HFFc6 (cell line): ENCODE data around the gene PDXDC1. TPM values are rescaled to one million over a fixed set of nuclear protein-coding genes. Genes with fewer than 3 reads are reported as not detected.
"Not testable (repeated sequence)": the region's sequence is repeated elsewhere in the genome, so short reads cannot be mapped to it uniquely, and the experiment has no call there.

Experiments used
- DNase-seq: peaks from one replicate; pipeline ENCODE4 v3.0.0-alpha.2; 2018
- H3K27ac Mint-ChIP-seq: 2 replicates; pipeline ENCODE4 v1.8.0; 2020; ENCODE audit warnings: mild to moderate bottlenecking, mixed read lengths
- H3K27me3 Mint-ChIP-seq: 2 replicates; pipeline ENCODE4 v1.8.0; 2021; ENCODE audit warnings: mild to moderate bottlenecking, moderate library complexity, mixed read lengths; ENCODE audit not compliant: insufficient read depth
- H3K36me3 Mint-ChIP-seq: 2 replicates; pipeline ENCODE4 v1.8.0; 2021; ENCODE audit warnings: low read depth, mixed read lengths
- H3K4me1 Mint-ChIP-seq: 2 replicates; pipeline ENCODE4 v1.8.0; 2020; ENCODE audit warnings: low read depth, mixed read lengths
- H3K4me3 Mint-ChIP-seq: 2 replicates; pipeline ENCODE4 v1.8.0; 2020; ENCODE audit warnings: mild to moderate bottlenecking, moderate library complexity, mixed read lengths
- H3K9me3 Mint-ChIP-seq: 2 replicates; pipeline ENCODE4 v1.8.0; 2020; ENCODE audit warnings: mild to moderate bottlenecking, mixed read lengths
- total RNA-seq, 6 experiments: library from RNA; stranded (reverse); fragmentation: NEBNext Ultra II Directional; extraction: Animal tissue kit (Norgen Biotek cat#: 25700); gene quantifications; 2 replicates in 1 of 6; 3 replicates in 5 of 6; pipeline ENCODE4 v1.2.3, GENCODE V29; 2021

PDXDC1 gene
- total RNA-seq, 6 experiments from 2014 or later, result 78.8 to 88.3 (median 82.0) TPM

GRCh38 chr16:15154005-15154404 is 179.2 kb downstream of the PDXDC1 start:
- not testable (repeated sequence) for H3K4me1 Mint-ChIP-seq, H3K27ac Mint-ChIP-seq, DNase-seq, H3K36me3 Mint-ChIP-seq, H3K9me3 Mint-ChIP-seq, H3K27me3 Mint-ChIP-seq
- peak overlapping the region; percentile 82 for H3K4me3 Mint-ChIP-seq

- H3K27ac Mint-ChIP-seq, result peak overlapping the region; percentile 61; the same call in 1 of the 2 replicates
- not testable (repeated sequence) for H3K4me1 Mint-ChIP-seq, H3K27me3 Mint-ChIP-seq, H3K9me3 Mint-ChIP-seq, H3K36me3 Mint-ChIP-seq
- DNase-seq, result peak; percentile 89
- peak overlapping the region; percentile 82 for H3K4me3 Mint-ChIP-seq
Measured at GRCh38 chr16:15154650-15155562, 180.1 kb downstream of the PDXDC1 start.

GRCh38 chr16:15157644-15158043 is 182.8 kb downstream of the PDXDC1 start:
- not testable (repeated sequence) for DNase-seq, H3K36me3 Mint-ChIP-seq, H3K9me3 Mint-ChIP-seq, H3K27me3 Mint-ChIP-seq, H3K4me1 Mint-ChIP-seq, H3K4me3 Mint-ChIP-seq, H3K27ac Mint-ChIP-seq

- not testable (repeated sequence) for H3K27ac Mint-ChIP-seq, H3K36me3 Mint-ChIP-seq, DNase-seq, H3K4me3 Mint-ChIP-seq, H3K27me3 Mint-ChIP-seq, H3K4me1 Mint-ChIP-seq, H3K9me3 Mint-ChIP-seq
Measured at GRCh38 chr16:15159671-15160070, 184.8 kb downstream of the PDXDC1 start.

- DNase-seq, H3K27me3 Mint-ChIP-seq, H3K4me1 Mint-ChIP-seq, H3K4me3 Mint-ChIP-seq, H3K36me3 Mint-ChIP-seq, H3K9me3 Mint-ChIP-seq, H3K27ac Mint-ChIP-seq: not testable (repeated sequence)
Measured at GRCh38 chr16:15160571-15160970, 185.7 kb downstream of the PDXDC1 start.

GRCh38 chr16:15163055-15163454 is 188.2 kb downstream of the PDXDC1 start:
- not testable (repeated sequence) for H3K4me3 Mint-ChIP-seq, H3K4me1 Mint-ChIP-seq, DNase-seq, H3K9me3 Mint-ChIP-seq, H3K36me3 Mint-ChIP-seq, H3K27ac Mint-ChIP-seq
- peaks cover 14% of the 10 kb centered on the region for H3K27me3 Mint-ChIP-seq

GRCh38 chr16:15166177-15166576 is 191.4 kb downstream of the PDXDC1 start:
- H3K27ac Mint-ChIP-seq, H3K9me3 Mint-ChIP-seq, H3K36me3 Mint-ChIP-seq, H3K4me3 Mint-ChIP-seq, H3K4me1 Mint-ChIP-seq, DNase-seq: not testable (repeated sequence)
- H3K27me3 Mint-ChIP-seq, result peaks cover 14% of the 10 kb centered on the region

- not testable (repeated sequence) for DNase-seq, H3K9me3 Mint-ChIP-seq, H3K36me3 Mint-ChIP-seq, H3K27me3 Mint-ChIP-seq, H3K4me3 Mint-ChIP-seq, H3K4me1 Mint-ChIP-seq, H3K27ac Mint-ChIP-seq
Measured at GRCh38 chr16:15168303-15168702, 193.5 kb downstream of the PDXDC1 start.

- H3K36me3 Mint-ChIP-seq, DNase-seq, H3K9me3 Mint-ChIP-seq, H3K4me3 Mint-ChIP-seq, H3K27ac Mint-ChIP-seq, H3K4me1 Mint-ChIP-seq, H3K27me3 Mint-ChIP-seq: not testable (repeated sequence)
Measured at GRCh38 chr16:15168953-15169652, 194.3 kb downstream of the PDXDC1 start.

GRCh38 chr16:15179909-15180308 is 205.1 kb downstream of the PDXDC1 start:
- not testable (repeated sequence) for H3K4me1 Mint-ChIP-seq, H3K36me3 Mint-ChIP-seq, H3K27ac Mint-ChIP-seq, H3K4me3 Mint-ChIP-seq, DNase-seq, H3K27me3 Mint-ChIP-seq, H3K9me3 Mint-ChIP-seq

GRCh38 chr16:15180946-15181345 is 206.1 kb downstream of the PDXDC1 start:
- not testable (repeated sequence) for H3K4me3 Mint-ChIP-seq, H3K4me1 Mint-ChIP-seq, DNase-seq, H3K27ac Mint-ChIP-seq, H3K9me3 Mint-ChIP-seq, H3K27me3 Mint-ChIP-seq, H3K36me3 Mint-ChIP-seq

- not testable (repeated sequence) for H3K27ac Mint-ChIP-seq, DNase-seq, H3K4me1 Mint-ChIP-seq, H3K36me3 Mint-ChIP-seq, H3K9me3 Mint-ChIP-seq, H3K27me3 Mint-ChIP-seq, H3K4me3 Mint-ChIP-seq
Measured at GRCh38 chr16:15184000-15184399, 209.2 kb downstream of the PDXDC1 start.
